DND-41 (cell line): ENCODE results near the gene ARIH2.

Source experiments
- ATAC-seq: fragments of 200-7000 bp; cut with Tn5 transposase; 3 replicates; pipeline ENCODE4 v1.9.1; 2021; ENCODE audit warnings: low read depth; ENCODE audit not compliant: insufficient read depth
- DNase-seq: peaks from one replicate; pipeline ENCODE4 v3.0.0-alpha.2; 2020
- H2AFZ ChIP-seq: 2 replicates; pipeline ENCODE4 v1.6.0; 2012; ENCODE audit warnings: low read depth, low read length
- H3K27ac ChIP-seq: 2 replicates; pipeline ENCODE4 v1.5.1; 2012; ENCODE audit warnings: low read length, inconsistent platforms
- H3K27me3 ChIP-seq: fragments of 200-600 bp; sonication (generic); 2 replicates; pipeline ENCODE4 v1.6.0; 2012; ENCODE audit warnings: low read length, mild to moderate bottlenecking, inconsistent platforms; ENCODE audit not compliant: insufficient read depth, poor library complexity
- H3K36me3 ChIP-seq: 2 replicates; pipeline ENCODE4 v1.5.1; 2012; ENCODE audit warnings: low read length, inconsistent platforms; ENCODE audit not compliant: insufficient read depth
- H3K4me1 ChIP-seq: 2 replicates; pipeline ENCODE4 v1.5.1; 2012; ENCODE audit warnings: mild to moderate bottlenecking, low read length; ENCODE audit not compliant: insufficient read depth
- H3K4me2 ChIP-seq: 2 replicates; pipeline ENCODE4 v1.6.0; 2012; ENCODE audit warnings: mild to moderate bottlenecking, moderate library complexity, low read length, inconsistent platforms; ENCODE audit not compliant: insufficient read depth
- H3K4me3 ChIP-seq, 2 experiments: fragments of 200-600 bp in 1 of 2; shearing (Covaris generic) in 1 of 2; 2 replicates each; pipeline ENCODE4 v1.5.1; 2012 to 2016; ENCODE audit warnings: inconsistent platforms in 2 of 2, low read length in 2 of 2, mild to moderate bottlenecking in 2 of 2, low read depth in 1 of 2, moderate library complexity in 1 of 2
- H3K79me2 ChIP-seq: 2 replicates; pipeline ENCODE4 v1.6.0; 2012; ENCODE audit warnings: low read length, inconsistent platforms; ENCODE audit not compliant: insufficient read depth
- H3K9ac ChIP-seq: 2 replicates; pipeline ENCODE4 v1.6.0; 2012; ENCODE audit warnings: low read depth, mild to moderate bottlenecking, inconsistent platforms, low read length, moderate library complexity
- H3K9me3 ChIP-seq: 2 replicates; pipeline ENCODE4 v1.5.1; 2012; ENCODE audit warnings: low read length, moderate library complexity, mild to moderate bottlenecking, inconsistent platforms; ENCODE audit not compliant: insufficient read depth, severe bottlenecking
- H4K20me1 ChIP-seq: 2 replicates; pipeline ENCODE4 v1.6.0; 2012; ENCODE audit warnings: low read length; ENCODE audit not compliant: insufficient read depth
- CTCF ChIP-seq: IDR thresholded peaks from 2 replicates; pipeline ENCODE4 v1.5.1; 2012; ENCODE audit warnings: borderline replicate concordance, low read length, moderate library complexity, mild to moderate bottlenecking; ENCODE audit not compliant: poor library complexity, severe bottlenecking; ENCODE audit errors: extremely low read depth
- EZH2 ChIP-seq: IDR thresholded peaks from 3 replicates; pipeline ENCODE4 v1.6.1; 2012; ENCODE audit warnings: borderline replicate concordance, low read depth, mild to moderate bottlenecking, moderate library complexity, low read length, inconsistent platforms; ENCODE audit not compliant: severe bottlenecking

Gene ARIH2

GRCh38 chr3:48935530-48935929, 16.9 kb downstream of the ARIH2 start:
- peaks cover 79% of the 10 kb centered on the region for H3K79me2 ChIP-seq
- H3K4me2 ChIP-seq, result no peak overlapping the region
- DNase-seq, result no peak

GRCh38 chr3:48938156-48938555, 19.5 kb downstream of the ARIH2 start:
- Histone ChIP-seq H2AFZ (no peak overlapping the region), H3K9me3 (no peaks in the 10 kb centered on the region), H3K4me2 (no peak overlapping the region), H4K20me1 (peaks cover 21% of the 10 kb centered on the region; the same call in 1 of the 2 replicates), H3K36me3 (peaks cover 34% of the 10 kb centered on the region), H3K79me2 (peaks cover 70% of the 10 kb centered on the region), H3K27ac (no peak overlapping the region), H3K4me3 (no peak overlapping the region), H3K27me3 (no peaks in the 10 kb centered on the region), H3K4me1 (no peaks in the 10 kb centered on the region), H3K9ac (no peak overlapping the region)
- TF ChIP-seq CTCF (no peak), EZH2 (no peak)
- ATAC-seq, result no peak
- DNase-seq, result no peak

More at GRCh38 chr3:48935530-48935929, 16.9 kb downstream of the ARIH2 start:
- Histone ChIP-seq H3K36me3 (peaks cover 46% of the 10 kb centered on the region), H3K4me3 (no peak overlapping the region), H3K9ac (no peak overlapping the region), H3K4me1 (no peaks in the 10 kb centered on the region), H3K27ac (no peak overlapping the region), H2AFZ (no peak overlapping the region), H3K27me3 (no peaks in the 10 kb centered on the region), H3K9me3 (no peaks in the 10 kb centered on the region), H4K20me1 (peaks cover 33% of the 10 kb centered on the region; the same call in 1 of the 2 replicates)
- TF ChIP-seq EZH2 (no peak), CTCF (no peak)
- no peak for ATAC-seq

- H3K27ac ChIP-seq, result no peak overlapping the region
- H2AFZ ChIP-seq, result no peak overlapping the region
- ATAC-seq (no peak), DNase-seq (no peak)
- no peaks in the 10 kb centered on the region for H3K27me3 ChIP-seq
- H3K9me3 ChIP-seq, result no peaks in the 10 kb centered on the region
- no peaks in the 10 kb centered on the region for H3K4me1 ChIP-seq
- TF ChIP-seq EZH2, result no peak
- TF ChIP-seq CTCF, result no peak
- peaks cover 36% of the 10 kb centered on the region for H3K36me3 ChIP-seq
- H3K79me2 ChIP-seq, result peaks cover 70% of the 10 kb centered on the region
- peaks cover 25% of the 10 kb centered on the region; the same call in 1 of the 2 replicates for H4K20me1 ChIP-seq
- no peak overlapping the region for H3K9ac ChIP-seq
- no peak overlapping the region for H3K4me3 ChIP-seq
- H3K4me2 ChIP-seq, result no peak overlapping the region
These were observed 20.0 kb downstream of the ARIH2 start for GRCh38 chr3:48938689-48939088.

- ATAC-seq, result no peak
- Histone ChIP-seq H3K9ac (no peak overlapping the region), H3K27me3 (no peaks in the 10 kb centered on the region), H3K9me3 (no peaks in the 10 kb centered on the region), H3K79me2 (peaks cover 78% of the 10 kb centered on the region), H4K20me1 (peaks cover 18% of the 10 kb centered on the region; the same call in 1 of the 2 replicates), H2AFZ (no peak overlapping the region), H3K4me3 (no peak overlapping the region), H3K36me3 (peaks cover 31% of the 10 kb centered on the region; the same call in 1 of the 2 replicates), H3K27ac (no peak overlapping the region), H3K4me2 (no peak overlapping the region), H3K4me1 (no peaks in the 10 kb centered on the region)
- TF ChIP-seq CTCF, result no peak
- TF ChIP-seq EZH2, result no peak
- DNase-seq, result no peak
These were observed 26.8 kb downstream of the ARIH2 start for GRCh38 chr3:48945432-48945831.
